Left forelimb (tissue), 1 donor: ENCODE results near the gene RPTOR.

Experiments
- DNase-seq: peaks from one replicate; pipeline ENCODE4 v3.0.0-alpha.2; 2018; ENCODE audit warnings: low spot score

The RPTOR gene

DNA sequence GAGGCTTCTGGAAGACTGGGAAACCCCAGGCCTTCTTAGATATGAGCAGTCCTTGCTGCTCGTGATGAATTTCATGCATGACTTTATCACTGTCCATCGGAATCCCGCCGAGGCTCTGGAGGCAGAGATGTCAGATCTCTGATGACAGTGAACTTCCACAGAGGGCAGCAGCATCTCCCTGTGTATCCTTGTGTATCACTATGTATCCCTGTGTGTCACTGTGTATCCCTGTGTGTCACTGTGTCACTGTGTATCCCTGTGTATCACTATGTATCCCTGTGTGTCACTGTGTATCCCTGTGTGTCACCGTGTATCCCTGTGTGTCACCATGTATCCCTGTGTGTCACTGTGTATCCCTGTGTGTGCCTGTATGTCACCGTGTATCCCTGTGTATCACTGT, 286.9 kb downstream of the RPTOR start:
- DNase-seq, result no peak

DNA sequence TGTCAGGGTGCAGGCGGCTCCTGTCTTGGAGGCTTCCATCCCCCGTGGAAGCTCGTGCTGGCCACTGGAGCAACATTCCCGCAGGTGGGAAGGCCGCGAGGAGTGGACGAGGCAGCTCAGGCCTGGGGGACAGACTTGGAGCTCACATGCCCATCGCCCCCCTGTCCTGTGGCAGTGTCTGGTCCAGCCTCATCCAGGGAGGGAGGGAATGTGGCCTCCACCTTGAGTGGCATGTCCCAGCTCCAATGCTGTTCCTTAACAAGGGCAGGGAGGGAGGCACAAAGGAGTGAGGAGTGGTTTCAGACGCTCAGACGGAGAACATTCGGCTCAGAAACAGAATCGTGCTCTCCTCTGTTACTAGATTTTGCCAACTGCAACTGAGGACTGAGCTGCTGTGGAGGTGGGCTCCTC, 287.6 kb downstream of the RPTOR start:
- no peak for DNase-seq

DNA sequence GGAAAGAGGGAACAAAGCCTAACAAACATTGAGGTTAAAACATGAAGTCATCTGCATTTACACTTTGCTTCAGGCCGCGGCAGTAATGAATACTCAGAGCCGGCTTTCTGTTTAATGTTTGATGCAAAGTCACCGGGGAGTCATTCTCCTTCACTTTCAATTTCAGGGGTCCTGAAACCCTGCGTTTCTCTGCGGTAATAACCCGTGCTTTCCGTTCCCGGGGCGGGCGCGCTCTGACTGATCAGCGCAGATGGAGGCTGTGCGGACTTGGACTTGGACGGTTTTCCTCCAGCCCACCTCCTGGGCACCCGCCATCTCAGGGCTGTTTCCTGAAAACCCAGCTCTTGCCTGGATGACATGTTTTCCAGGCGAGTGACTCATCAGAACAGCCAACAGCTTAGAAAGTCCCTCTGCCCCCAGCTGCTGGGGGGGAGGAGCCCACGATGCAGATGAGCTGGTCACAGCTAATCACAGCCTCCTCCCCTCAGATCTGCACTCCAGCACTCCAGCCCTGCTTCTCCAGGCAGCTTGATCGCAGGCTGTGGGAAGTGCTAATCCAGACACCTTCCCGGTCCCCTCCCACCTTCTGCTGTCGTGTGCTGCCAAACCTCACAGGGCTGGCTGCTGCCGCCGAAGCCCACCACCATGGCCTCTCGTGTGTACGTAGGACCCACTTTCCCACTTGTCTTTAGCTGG, 288.4 kb downstream of the RPTOR start:
- DNase-seq, result peak; percentile 91

DNA sequence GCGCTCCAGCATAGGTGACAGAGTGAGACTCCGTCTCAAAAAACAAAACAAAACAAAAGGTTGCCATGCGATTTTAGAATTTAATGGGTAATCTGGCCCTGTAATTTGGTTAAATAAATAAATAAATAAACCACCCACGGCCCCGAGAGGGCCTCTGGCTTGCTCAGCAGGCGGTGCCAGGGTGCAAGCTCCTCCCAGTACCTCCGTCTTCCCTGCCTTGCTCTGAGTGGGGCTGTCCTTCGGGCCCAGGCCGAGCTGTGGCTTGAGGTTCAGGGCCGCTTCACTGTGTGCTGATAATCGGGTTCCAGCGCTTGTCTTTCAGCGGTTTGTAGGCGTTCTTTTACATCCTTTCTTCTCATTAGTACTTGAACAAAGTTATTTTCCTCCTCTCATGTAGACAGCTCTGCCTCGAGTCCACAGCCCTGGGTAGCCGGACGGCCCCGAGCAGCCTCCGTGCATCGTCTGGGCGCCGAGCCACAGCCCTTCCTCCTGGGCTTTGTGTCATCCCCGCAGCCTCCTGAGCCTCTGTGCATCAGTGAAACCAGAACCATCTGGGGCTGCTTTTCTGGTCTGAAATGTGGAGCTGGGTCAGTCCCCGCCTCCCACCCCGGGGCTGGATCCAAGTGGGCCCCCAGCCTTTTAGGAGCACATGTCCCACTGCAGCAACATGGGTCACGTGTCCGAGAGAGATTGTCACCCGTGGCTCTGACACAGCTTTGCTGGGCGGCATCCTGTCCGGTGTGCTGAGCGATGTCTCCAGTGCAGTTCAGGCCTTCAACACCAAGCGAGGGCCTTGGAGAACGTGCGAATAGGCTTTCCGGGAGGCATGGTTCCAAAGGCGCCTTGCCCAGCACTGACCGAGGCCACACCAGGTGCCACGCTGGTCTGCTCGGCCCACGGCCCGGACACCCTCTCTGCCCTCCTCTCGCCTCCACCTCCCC, 289.6 kb downstream of the RPTOR start:
- peak; percentile 79 for DNase-seq

GRCh38 chr17:80834893-80835275, 290.2 kb downstream of the RPTOR start:
- DNase-seq, result no peak

GRCh38 chr17:80835816-80836657, 291.4 kb downstream of the RPTOR start:
- DNase-seq, result no peak

GRCh38 chr17:80836658-80836965, 292.0 kb downstream of the RPTOR start:
- DNase-seq, result no peak

DNA sequence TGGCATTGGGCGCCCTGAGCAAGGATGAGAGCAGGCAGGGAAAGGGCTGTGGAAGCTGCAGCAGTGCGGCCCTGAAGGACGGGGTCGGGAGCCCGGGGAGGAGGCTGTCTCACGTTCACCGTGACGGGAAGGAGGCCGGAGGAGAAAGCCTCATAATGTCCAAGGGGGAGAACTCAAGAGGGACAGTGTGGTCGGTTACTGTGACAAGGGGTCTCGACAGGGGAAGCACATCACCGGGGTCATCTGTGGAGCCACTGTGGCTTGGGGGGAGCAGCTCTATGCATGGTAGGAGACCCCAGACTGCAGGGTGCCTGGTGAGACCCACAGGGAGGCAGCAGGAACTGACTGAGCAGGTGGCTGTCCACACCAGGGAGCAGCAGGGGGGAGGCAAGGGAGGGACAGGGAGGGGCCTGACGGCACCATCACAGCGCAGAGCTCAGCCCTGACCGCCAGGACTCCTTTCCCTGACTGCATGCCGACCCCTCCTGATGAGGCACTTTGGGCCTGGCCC, 292.4 kb downstream of the RPTOR start:
- no peak for DNase-seq

GRCh38 chr17:80837711-80838110, 293.1 kb downstream of the RPTOR start:
- DNase-seq, result no peak

DNA sequence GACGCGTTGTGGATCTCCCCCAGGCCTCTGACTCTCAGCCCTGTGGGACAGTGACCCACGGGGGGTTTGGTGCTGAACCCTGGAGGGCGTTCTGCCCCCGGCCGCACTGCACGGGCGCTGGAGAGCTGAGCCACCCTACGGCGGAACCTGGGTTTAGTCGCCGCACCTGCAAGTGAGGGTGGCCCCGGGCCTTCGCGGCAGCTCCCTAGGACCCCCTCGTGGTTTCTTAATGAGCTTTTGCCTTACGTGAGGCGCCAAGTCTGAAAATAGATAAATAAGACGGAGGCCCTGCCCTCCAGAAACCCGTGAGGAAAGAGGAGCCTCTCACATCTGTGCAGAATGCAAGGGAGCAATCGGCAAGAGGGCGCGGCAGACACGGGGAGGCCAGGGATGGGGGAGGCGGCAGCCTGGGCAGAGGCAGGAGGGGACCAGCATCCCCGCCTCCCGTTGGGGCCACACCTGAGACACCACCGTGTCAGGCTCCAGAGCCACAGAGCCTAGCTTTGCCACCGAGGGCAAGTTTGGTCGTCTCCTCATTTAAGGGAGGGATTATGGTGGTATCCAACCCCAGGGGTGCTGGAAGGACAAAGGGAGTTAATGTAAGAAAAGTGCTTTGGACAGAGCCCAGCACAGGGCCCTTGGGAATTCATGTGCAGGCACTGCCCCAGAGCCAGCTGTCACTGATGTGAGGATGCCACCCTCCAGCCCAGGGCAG, 293.8 kb downstream of the RPTOR start:
- DNase-seq, result no peak

DNA sequence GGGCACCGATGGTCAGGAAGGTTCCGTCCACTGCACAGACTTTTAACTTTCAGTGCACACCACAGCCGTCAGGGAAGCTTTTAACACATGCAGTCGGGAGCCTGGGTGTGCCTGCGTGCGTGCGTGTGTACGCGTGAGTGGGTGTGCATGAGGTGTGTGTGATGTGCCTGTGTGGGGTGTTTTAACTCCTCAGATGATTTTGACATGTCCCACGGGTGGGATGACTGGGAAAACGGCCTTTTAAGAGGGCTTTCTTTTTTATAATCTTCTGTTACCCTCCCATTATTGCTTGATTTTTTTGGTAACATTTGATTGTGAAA, 294.3 kb downstream of the RPTOR start:
- DNase-seq, result no peak

GRCh38 chr17:80839511-80839941, 294.9 kb downstream of the RPTOR start:
- no peak for DNase-seq

DNA sequence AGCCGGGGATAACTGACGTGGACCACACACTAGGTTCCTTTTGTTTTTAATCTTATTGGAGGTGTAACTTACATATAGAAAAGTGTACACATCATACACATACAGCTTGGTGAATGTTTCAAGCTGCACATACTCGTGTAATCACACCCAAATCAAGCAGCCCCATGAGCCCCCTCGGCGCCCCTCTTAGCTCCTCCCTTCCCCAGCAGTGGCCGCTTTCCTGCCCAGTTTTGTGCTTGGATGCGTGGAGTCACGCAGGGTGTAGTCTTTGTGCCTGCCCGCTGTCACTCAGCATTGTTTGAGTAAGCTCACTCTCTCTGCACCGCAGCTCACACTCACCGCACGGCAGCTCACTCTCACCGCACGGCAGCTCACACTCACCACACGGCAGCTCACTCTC, 295.3 kb downstream of the RPTOR start:
- DNase-seq, result no peak

DNA sequence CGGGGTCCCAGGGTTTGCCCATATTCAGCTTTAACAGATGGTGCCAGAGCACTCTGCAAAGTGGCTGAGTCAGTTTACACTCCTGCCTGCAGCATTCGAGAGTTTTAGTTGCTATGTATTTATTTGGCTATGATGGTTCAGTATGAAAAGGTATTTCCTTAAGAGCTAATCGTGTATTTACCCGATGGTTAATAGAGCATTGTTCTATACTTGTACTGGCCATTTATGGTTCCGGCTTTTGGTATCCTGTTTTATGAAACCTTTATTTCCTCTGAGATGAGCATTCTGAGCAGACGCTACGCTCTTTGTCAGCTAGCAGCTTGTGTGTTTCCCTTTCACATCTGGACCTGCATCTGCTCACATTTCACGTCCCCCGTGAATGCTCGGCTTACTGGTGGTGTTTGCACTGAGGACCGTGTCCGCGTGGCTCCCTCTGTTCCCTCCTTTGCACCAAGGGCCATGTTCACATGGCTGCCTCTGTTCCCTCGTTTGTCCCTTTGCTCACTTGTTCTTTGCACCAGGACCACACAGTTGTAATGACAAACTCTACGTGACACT, 297.9 kb downstream of the RPTOR start:
- no peak for DNase-seq

- no peak for DNase-seq
Measured at GRCh38 chr17:80843741-80844156, 299.1 kb downstream of the RPTOR start.

GRCh38 chr17:80844418-80844990, 299.9 kb downstream of the RPTOR start:
- no peak for DNase-seq

DNA sequence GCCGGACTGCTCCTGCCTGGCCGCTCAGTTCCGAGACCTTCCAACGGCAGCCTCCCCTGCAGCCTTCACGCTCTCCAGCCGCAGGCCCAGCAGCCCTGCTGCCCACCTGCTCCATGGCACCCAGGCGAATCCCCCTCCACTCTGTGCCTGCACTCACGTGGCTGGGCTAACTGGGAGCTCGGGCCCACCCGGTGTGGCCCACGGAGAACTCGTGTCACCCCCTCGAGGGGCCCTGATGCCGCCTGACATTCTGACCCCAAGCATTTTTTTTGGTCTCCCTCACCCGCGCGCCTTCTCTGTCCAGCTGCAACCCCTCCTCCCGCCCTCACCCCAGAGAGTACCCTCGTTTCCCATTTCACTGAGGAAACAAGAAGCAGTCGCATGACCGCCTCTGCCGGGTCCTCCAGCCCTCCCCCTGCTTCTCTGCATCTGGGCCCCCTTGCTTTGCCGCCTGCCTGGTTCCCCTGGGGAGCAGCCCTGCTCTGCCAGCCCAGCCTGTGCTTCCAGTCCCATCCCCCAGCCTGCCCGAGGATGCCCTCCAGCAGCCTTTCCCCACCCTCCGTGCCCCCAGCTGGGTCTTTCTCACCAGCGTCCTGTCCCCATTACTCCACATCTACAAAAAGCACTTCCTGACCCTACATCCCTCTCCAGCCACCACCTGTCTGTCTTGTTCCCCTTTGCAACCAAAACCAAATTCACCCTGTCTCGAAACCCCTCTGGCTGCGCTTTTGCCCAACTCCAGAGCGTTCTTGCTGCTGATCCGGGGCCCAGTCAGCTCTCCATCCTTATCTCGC, 300.6 kb downstream of the RPTOR start:
- DNase-seq, result no peak

GRCh38 chr17:80845863-80846671, 301.4 kb downstream of the RPTOR start:
- DNase-seq, result no peak

DNA sequence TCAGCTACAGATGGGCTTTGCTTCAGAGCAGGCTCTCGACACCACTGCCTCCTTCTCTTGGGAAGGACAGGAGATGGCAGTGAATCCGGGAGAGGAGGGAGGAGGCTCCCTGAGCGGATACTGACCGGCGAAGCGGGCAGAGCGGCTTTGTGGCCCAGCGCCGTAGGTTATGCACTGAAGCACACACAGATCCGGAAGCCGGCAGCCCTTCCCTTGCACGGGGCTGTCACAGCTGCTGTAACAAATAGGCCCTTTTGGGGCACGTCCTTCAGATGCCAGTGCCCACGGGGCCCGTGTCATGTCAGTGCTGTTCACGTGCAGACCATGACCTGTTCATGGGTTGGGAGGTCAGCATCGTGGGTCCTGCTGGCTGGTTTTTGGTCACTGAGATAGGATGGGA, 302.3 kb downstream of the RPTOR start:
- no peak for DNase-seq
